ENCODE data around the gene SGCG. TPM values are rescaled to one million over a fixed set of nuclear protein-coding genes. Genes with fewer than 3 reads are reported as not detected.

Gene SGCG
- total and polyA plus RNA-seq, 10 of the 15 experiments (the other 5 are each of a cell fraction or from before 2014, with no cell fraction given), result not detected

GRCh38 chr13:23267571-23267970 is 86.8 kb downstream of the SGCG start (continued):
- TF ChIP-seq ZBTB11 (CRISPR knock-in tag; IDR thresholded peaks at IDR 0.05) (no peak), NFXL1 (IDR thresholded peaks at IDR 0.05; ENCODE audit: borderline replicate concordance) (no peak), SMARCA5 (IDR thresholded peaks at IDR 0.05) (no peak)

GRCh38 chr13:23268441-23268840 is 87.7 kb downstream of the SGCG start:
- ATAC-seq (peak; percentile 98), DNase-seq (ENCODE audit: low read depth, low spot score) (peak; percentile 47), FAIRE-seq (no peak)
- no peak overlapping the region for H3K4me2 ChIP-seq (ENCODE audit: control insufficient read depth, insufficient read depth)
- in situ Hi-C loops (cut with MboI) (no loop called here), intact Hi-C loops (cut with micrococcal nuclease; ENCODE audit: unreplicated experiment) (no loop called here)
- H3K9me3 ChIP-seq (replicated peaks; ENCODE audit: control insufficient read depth, insufficient read depth, low read length), result no peaks in the 10 kb centered on the region
- H2AFZ ChIP-seq (ENCODE audit: control insufficient read depth, low read depth, low read length), result peak overlapping the region; percentile 44
- WGBS (ENCODE audit: insufficient coverage, insufficient replicate concordance, low lambda C conversion rate, missing lambda C conversion rate), result 0% methylated on average over 1 of the region's 1 CpG
- RAD21 ChIA-PET (ENCODE audit: unreplicated experiment), result no interaction called here
- no peak overlapping the region for H3K27ac ChIP-seq (ENCODE audit: control insufficient read depth, insufficient read depth)
- H3K9ac ChIP-seq (ENCODE audit: control insufficient read depth, insufficient read depth, low read length), result no peak overlapping the region
- H4K20me1 ChIP-seq (ENCODE audit: control insufficient read depth, insufficient read depth), result no peaks in the 10 kb centered on the region
- no peaks in the 10 kb centered on the region for H3K79me2 ChIP-seq (ENCODE audit: control insufficient read depth, insufficient read depth, low read length)
- no peaks in the 10 kb centered on the region; the same call in 1 of the 2 replicates for H3K4me1 ChIP-seq (ENCODE audit: control insufficient read depth, insufficient read depth, low read length)
- no peak overlapping the region for H3K4me3 ChIP-seq
- BruUV-seq (replicated peaks), result no TSS peak
- SMC1A ChIA-PET (ENCODE audit: uncharacterized antibody, unreplicated experiment), result no interaction called here
- H3K27me3 ChIP-seq (replicated peaks in 1 of 2; ENCODE audit: control insufficient read depth in 2 of 2, insufficient read depth in 2 of 2, low read length in 1 of 2), result no peaks in the 10 kb centered on the region
- H3K36me3 ChIP-seq (ENCODE audit: control insufficient read depth in 2 of 2, insufficient read depth in 2 of 2, low read length in 1 of 2), result no peaks in the 10 kb centered on the region
- CTCF ChIA-PET, result no interaction called here
- POLR2A ChIA-PET, result no interaction called here
- no peak for TF ChIP-seq POLR2AphosphoS5 (IDR thresholded peaks at IDR 0.05; ENCODE audit: low read length)
- TF ChIP-seq GATAD2B (conservative IDR thresholded peaks at IDR 0.05; ENCODE audit: low read depth), result 0 out of 2 replicates have a peak, but pooled peaks have one; percentile 30
- peak in 1 of 2 experiments; percentile 40; a peak in 1 of 4 replicates for TF ChIP-seq IKZF2 (IDR thresholded peaks at IDR 0.05)
- TF ChIP-seq DPF2 (IDR thresholded peaks at IDR 0.05), result peak; percentile 57; the same call in 1 of the 2 replicates
- no peak for TF ChIP-seq CHD2 (IDR thresholded peaks at IDR 0.05; ENCODE audit: borderline replicate concordance, low read depth, low read length)
- no peak for TF ChIP-seq SKIL (IDR thresholded peaks at IDR 0.05; ENCODE audit: low read depth, poor library complexity, severe bottlenecking)
- peak; percentile 83 for TF ChIP-seq PBX3 (IDR thresholded peaks at IDR 0.05; ENCODE audit: insufficient replicate concordance, low read depth, low read length)
- peak; percentile 91 for TF ChIP-seq PKNOX1 (IDR thresholded peaks at IDR 0.05)

Data from GM12878 (cell line).